ENCODE data around the gene CYB5RL. TPM values are rescaled to one million over a fixed set of nuclear protein-coding genes. Genes with fewer than 3 reads are reported as not detected.

Gene CYB5RL
- total RNA-seq, 4 donors from 2014 or later, result 2.2 to 4.7 (median 3.0) TPM

GRCh38 chr1:54186056-54186455 lies 13.8 kb downstream of the CYB5RL start:
- no peak for TF ChIP-seq POLR2A (IDR thresholded peaks at IDR 0.05)
- TF ChIP-seq CTCF (IDR thresholded peaks at IDR 0.05), result no peak
- H3K27me3 ChIP-seq, result no peaks in the 10 kb centered on the region
- intact Hi-C loops (cut with DNase I), result loop anchor here (10.0 kb wide), 1 partner anchor 299 kb away; no protein-coding TSS in a partner anchor
- no peak overlapping the region for H3K4me3 ChIP-seq
- H3K9me3 ChIP-seq, result no peaks in the 10 kb centered on the region
- 93 to 100% methylated on average over 3 of the region's 3 CpGs for WGBS, 2 donors
- no peaks in the 10 kb centered on the region for H3K4me1 ChIP-seq
- H3K27ac ChIP-seq, result no peak overlapping the region
- no peak for DNase-seq
- H3K36me3 ChIP-seq, result peaks cover 0 to 56% (median 8%) of the 10 kb centered on the region in 3 donors

- H3K27ac ChIP-seq, result no peak overlapping the region
- no peaks in the 10 kb centered on the region for H3K27me3 ChIP-seq
- WGBS, 2 donors, result 86 to 93% methylated on average over 5 of the region's 5 CpGs
- H3K4me3 ChIP-seq, result no peak overlapping the region
- TF ChIP-seq POLR2A (IDR thresholded peaks at IDR 0.05), result no peak
- TF ChIP-seq CTCF (IDR thresholded peaks at IDR 0.05), result no peak
- H3K36me3 ChIP-seq, result peaks cover 0 to 35% (median 0%) of the 10 kb centered on the region in 3 donors
- H3K9me3 ChIP-seq, result no peaks in the 10 kb centered on the region
- DNase-seq, result no peak
- intact Hi-C loops (cut with DNase I), result loop anchor here (10.0 kb wide), 1 partner anchor 304 kb away; no protein-coding TSS in a partner anchor
- H3K4me1 ChIP-seq, result no peaks in the 10 kb centered on the region
These were observed 19.0 kb downstream of the CYB5RL start for GRCh38 chr1:54180701-54181360.

GRCh38 chr1:54178296-54179070 lies 21.3 kb downstream of the CYB5RL start:
- Histone ChIP-seq H3K36me3 (peaks cover 0 to 39% (median 0%) of the 10 kb centered on the region in 3 donors), H3K4me1 (no peaks in the 10 kb centered on the region), H3K27ac (no peak overlapping the region), H3K9me3 (no peaks in the 10 kb centered on the region), H3K27me3 (no peaks in the 10 kb centered on the region), H3K4me3 (no peak overlapping the region)
- DNase-seq, result no peak
- TF ChIP-seq POLR2A (IDR thresholded peaks at IDR 0.05) (no peak), CTCF (IDR thresholded peaks at IDR 0.05) (no peak)
- 64 to 83% methylated on average over 5 to 8 of the region's 9 CpGs for WGBS, 2 donors
- intact Hi-C loops (cut with DNase I), result no loop called here

- WGBS, 2 donors, result 77 to 95% methylated on average over 6 to 7 of the region's 8 CpGs
- peaks cover 0 to 39% (median 0%) of the 10 kb centered on the region in 3 donors for H3K36me3 ChIP-seq
- no peak for DNase-seq
These were observed 22.1 kb downstream of the CYB5RL start for GRCh38 chr1:54177726-54178125.

More at GRCh38 chr1:54177726-54178125, 22.1 kb downstream of the CYB5RL start:
- no peaks in the 10 kb centered on the region for H3K9me3 ChIP-seq
- no peaks in the 10 kb centered on the region for H3K4me1 ChIP-seq
- H3K27ac ChIP-seq, result no peak overlapping the region
- intact Hi-C loops (cut with DNase I), result no loop called here
- TF ChIP-seq CTCF (IDR thresholded peaks at IDR 0.05) (no peak), POLR2A (IDR thresholded peaks at IDR 0.05) (no peak)
- no peak overlapping the region for H3K4me3 ChIP-seq
- H3K27me3 ChIP-seq, result no peaks in the 10 kb centered on the region

Data from esophagus squamous epithelium (tissue), 5 donors.